ENCODE results near the gene GLRX2.
A peak's percentile ranks its signal among the peaks of the same experiment; 100 is the strongest.

GRCh38 chr1:193143285-193143684 lies 38.1 kb upstream of the GLRX2 start:
- TF ChIP-seq CTCF (conservative IDR thresholded peaks at IDR 0.05; ENCODE audit: low read depth, low read length) (peak; percentile 64), EZH2 (IDR thresholded peaks at IDR 0.05; ENCODE audit: borderline replicate concordance, low read depth, low read length, poor library complexity, severe bottlenecking) (no peak)
